ENCODE measurements around the gene EBI3. TPM values are rescaled to one million over a fixed set of nuclear protein-coding genes. Genes with fewer than 3 reads are reported as not detected.
"Not testable (repeated sequence)": the region's sequence is repeated elsewhere in the genome, so short reads cannot be mapped to it uniquely, and the experiment has no call there.

Gene EBI3
- total RNA-seq, 1 experiment from 2014 or later, result 0.68 TPM

DNA sequence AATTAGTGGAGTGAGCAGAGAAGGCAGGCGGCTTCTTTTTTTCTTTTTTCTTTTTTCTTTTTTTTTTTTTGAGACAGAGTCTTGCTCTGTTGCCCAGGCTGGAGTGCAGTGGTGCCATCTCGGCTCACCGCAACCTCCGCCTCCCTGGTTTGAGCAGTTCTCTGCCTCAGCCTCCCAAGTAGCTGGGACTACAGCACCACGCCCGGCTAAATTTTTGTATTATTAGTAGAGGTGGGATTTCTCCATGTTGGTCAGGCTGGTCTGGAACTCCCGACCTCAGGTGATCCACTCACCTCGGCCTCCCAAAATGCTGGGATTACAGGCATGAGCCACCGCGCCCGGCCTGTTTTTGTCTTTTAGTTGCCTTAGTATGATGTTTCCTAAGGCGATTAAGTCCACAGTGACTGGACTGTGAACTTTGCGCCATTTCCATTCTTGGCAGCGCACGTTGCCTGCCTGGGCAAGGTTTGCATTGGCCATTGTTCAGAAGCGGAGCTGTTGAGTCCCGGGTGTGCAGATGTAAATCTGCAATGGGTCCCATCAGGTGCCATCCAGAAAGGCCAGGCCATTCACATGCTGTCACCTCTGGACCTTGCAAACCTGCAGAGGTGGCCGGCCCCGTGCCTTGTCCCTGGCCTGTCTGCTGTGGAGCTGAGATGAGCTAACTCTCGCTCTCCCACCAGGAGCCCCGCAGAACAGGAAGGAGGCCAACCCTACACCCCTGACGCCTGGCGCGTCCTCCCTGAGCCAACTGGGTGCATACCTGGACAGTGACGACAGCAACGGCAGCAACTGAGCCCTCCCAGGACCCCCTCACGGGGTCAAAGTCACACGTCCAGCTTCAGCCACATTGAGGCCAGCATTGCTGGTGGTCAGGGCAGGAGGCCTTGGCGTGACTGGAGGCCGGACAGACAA is 38.8 kb downstream of the EBI3 start:
- H3K27me3 ChIP-seq (replicated peaks; ENCODE audit: control insufficient read depth, insufficient read depth, low read length), result no peaks in the 10 kb centered on the region
- H3K36me3 Mint-ChIP-seq (ENCODE audit: insufficient read depth, unreplicated experiment), result peaks cover 8% of the 10 kb centered on the region
- DNase-seq, result no peak
- H3K9me3 Mint-ChIP-seq (ENCODE audit: unreplicated experiment), result no peaks in the 10 kb centered on the region
- TF ChIP-seq CTCF (IDR thresholded peaks at IDR 0.05; ENCODE audit: insufficient read depth in 1 of 2, low read depth in 1 of 2, low read length in 1 of 2, severe bottlenecking in 1 of 2, unreplicated experiment in 1 of 2), result no peak
- H3K27ac Mint-ChIP-seq (ENCODE audit: unreplicated experiment), result no peak overlapping the region
- no peaks in the 10 kb centered on the region for H3K4me1 Mint-ChIP-seq (ENCODE audit: low read depth, unreplicated experiment)
- H3K4me3 Mint-ChIP-seq (ENCODE audit: unreplicated experiment), result no peak overlapping the region
- H3K4me1 ChIP-seq, result no peaks in the 10 kb centered on the region
- POLR2A ChIA-PET, result no interaction called here
- BruUV-seq (replicated peaks), result no TSS peak
- H3K27me3 Mint-ChIP-seq (ENCODE audit: insufficient read depth, unreplicated experiment), result no peaks in the 10 kb centered on the region
- CTCF ChIA-PET, result interaction anchor here (0.6 to 2.8 kb wide), 12 partner anchors 10 to 191 kb away, joined by 3 to 45 read pairs (median 8); partner anchors contain the start of genes CHAF1A, MPND, SHD and STAP2
- H3K4me3 ChIP-seq (ENCODE audit: low read depth, low read length), result no peak overlapping the region
- peaks cover 2% of the 10 kb centered on the region for H3K36me3 ChIP-seq (ENCODE audit: control insufficient read depth, insufficient read depth, low read length)
- intact Hi-C loops (cut with micrococcal nuclease; ENCODE audit: unreplicated experiment), result loop anchor here (1.0 kb wide), 1 partner anchor 84 kb away; no protein-coding TSS in a partner anchor
- no peaks in the 10 kb centered on the region for H3K9me3 ChIP-seq

- Histone ChIP-seq H3K9me3 (no peaks in the 10 kb centered on the region), H3K4me1 (no peaks in the 10 kb centered on the region), H3K36me3 (ENCODE audit: control insufficient read depth, insufficient read depth, low read length) (peaks cover 2% of the 10 kb centered on the region), H3K4me3 (ENCODE audit: low read depth, low read length) (no peak overlapping the region), H3K27me3 (replicated peaks; ENCODE audit: control insufficient read depth, insufficient read depth, low read length) (no peaks in the 10 kb centered on the region)
- Mint-ChIP-seq H3K4me3 (ENCODE audit: unreplicated experiment) (no peak overlapping the region), H3K4me1 (ENCODE audit: low read depth, unreplicated experiment) (no peaks in the 10 kb centered on the region), H3K27ac (ENCODE audit: unreplicated experiment) (no peak overlapping the region), H3K36me3 (ENCODE audit: insufficient read depth, unreplicated experiment) (peaks cover 8% of the 10 kb centered on the region), H3K27me3 (ENCODE audit: insufficient read depth, unreplicated experiment) (no peaks in the 10 kb centered on the region), H3K9me3 (ENCODE audit: unreplicated experiment) (no peaks in the 10 kb centered on the region)
- CTCF ChIA-PET, result interaction anchor here (0.6 to 2.8 kb wide), 3 partner anchors 12 to 83 kb away, joined by 3 to 34 read pairs (median 13); partner anchors contain the start of gene STAP2
- intact Hi-C loops (cut with micrococcal nuclease; ENCODE audit: unreplicated experiment), result no loop called here
- no peak for TF ChIP-seq CTCF (IDR thresholded peaks at IDR 0.05; ENCODE audit: insufficient read depth in 1 of 2, low read depth in 1 of 2, low read length in 1 of 2, severe bottlenecking in 1 of 2, unreplicated experiment in 1 of 2)
- no TSS peak for BruUV-seq (replicated peaks)
- POLR2A ChIA-PET, result no interaction called here
- DNase-seq, result no peak
These were observed 39.6 kb downstream of the EBI3 start for GRCh38 chr19:4268816-4269430.

DNA sequence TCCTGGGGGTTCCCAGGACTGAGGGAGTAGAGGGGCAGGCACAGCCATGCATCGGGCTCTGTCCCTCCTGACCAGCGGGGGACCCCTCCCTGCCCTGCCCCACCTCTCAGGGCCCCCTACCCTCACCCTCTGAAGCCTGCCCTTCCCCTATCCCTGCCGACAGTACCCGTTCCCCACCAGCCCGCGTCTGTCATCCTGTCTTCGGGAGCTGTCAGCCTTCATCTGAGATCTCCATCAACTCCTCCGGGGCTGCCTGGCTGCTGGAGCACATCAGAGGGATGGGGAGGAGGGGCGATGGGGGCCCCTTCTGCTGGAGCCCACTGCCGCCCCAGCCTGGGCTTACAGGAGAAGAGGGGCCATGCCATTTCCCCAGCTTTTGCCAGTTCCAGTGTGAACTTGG is 43.6 kb downstream of the EBI3 start:
- no peak for DNase-seq
- CTCF ChIA-PET, result no interaction called here
- POLR2A ChIA-PET, result no interaction called here

GRCh38 chr19:4274321-4274686 is 45.0 kb downstream of the EBI3 start:
- H3K4me1 ChIP-seq; H3K4me1 Mint-ChIP-seq (ENCODE audit: low read depth, unreplicated experiment); intact Hi-C loops (cut with micrococcal nuclease; ENCODE audit: unreplicated experiment): not testable (repeated sequence)

More for the DNA sequence above, 43.6 kb downstream of the EBI3 start:
- Mint-ChIP-seq H3K27ac (ENCODE audit: unreplicated experiment) (no peak overlapping the region), H3K4me3 (ENCODE audit: unreplicated experiment) (no peak overlapping the region), H3K36me3 (ENCODE audit: insufficient read depth, unreplicated experiment) (no peaks in the 10 kb centered on the region), H3K27me3 (ENCODE audit: insufficient read depth, unreplicated experiment) (no peaks in the 10 kb centered on the region), H3K9me3 (ENCODE audit: unreplicated experiment) (no peaks in the 10 kb centered on the region), H3K4me1 (ENCODE audit: low read depth, unreplicated experiment) (no peaks in the 10 kb centered on the region)
- no peak for TF ChIP-seq CTCF (IDR thresholded peaks at IDR 0.05; ENCODE audit: insufficient read depth in 1 of 2, low read depth in 1 of 2, low read length in 1 of 2, severe bottlenecking in 1 of 2, unreplicated experiment in 1 of 2)
- BruUV-seq (replicated peaks), result no TSS peak
- intact Hi-C loops (cut with micrococcal nuclease; ENCODE audit: unreplicated experiment), result no loop called here
- H3K4me3 ChIP-seq (ENCODE audit: low read depth, low read length), result no peak overlapping the region
- H3K9me3 ChIP-seq, result no peaks in the 10 kb centered on the region
- H3K27me3 ChIP-seq (replicated peaks; ENCODE audit: control insufficient read depth, insufficient read depth, low read length), result no peaks in the 10 kb centered on the region
- no peaks in the 10 kb centered on the region for H3K36me3 ChIP-seq (ENCODE audit: control insufficient read depth, insufficient read depth, low read length)
- no peaks in the 10 kb centered on the region for H3K4me1 ChIP-seq

More at GRCh38 chr19:4274321-4274686, 45.0 kb downstream of the EBI3 start:
- H3K4me3 Mint-ChIP-seq (ENCODE audit: unreplicated experiment); BruUV-seq (replicated peaks); H3K9me3 ChIP-seq; H3K36me3 Mint-ChIP-seq (ENCODE audit: insufficient read depth, unreplicated experiment); H3K27ac Mint-ChIP-seq (ENCODE audit: unreplicated experiment); H3K9me3 Mint-ChIP-seq (ENCODE audit: unreplicated experiment); H3K27me3 Mint-ChIP-seq (ENCODE audit: insufficient read depth, unreplicated experiment); H3K36me3 ChIP-seq (ENCODE audit: control insufficient read depth, insufficient read depth, low read length); H3K27me3 ChIP-seq (replicated peaks; ENCODE audit: control insufficient read depth, insufficient read depth, low read length); DNase-seq; H3K4me3 ChIP-seq (ENCODE audit: low read depth, low read length); POLR2A ChIA-PET: not testable (repeated sequence)
- CTCF ChIA-PET, result interaction anchor here (0.7 kb wide), 1 partner anchor 92 kb away, joined by 5 read pairs; no protein-coding TSS in a partner anchor

Measured in Caco-2 (cell line).